Left renal pelvis (tissue), 4 donors: Measurements from ENCODE around the gene ASB2. TPM values are rescaled to one million over a fixed set of nuclear protein-coding genes. Genes with fewer than 3 reads are reported as not detected.

Source experiments
- DNase-seq, 4 donors: peaks; one replicate each; pipeline ENCODE4 v3.0.0-alpha.2; 2013; ENCODE audit warnings: low read depth in 4 of 4, low spot score in 3 of 4
- polyA plus RNA-seq, 4 donors: library from polyadenylated mRNA; unstranded; fragments of 120-200 nt; gene quantifications; one replicate each; pipeline ENCODE4 v1.2.1, GENCODE V29; 2013; ENCODE audit not compliant: insufficient read length in 4 of 4

The ASB2 gene
- polyA plus RNA-seq, 4 donors: 0.10 to 0.39 (median 0.33) TPM

DNA sequence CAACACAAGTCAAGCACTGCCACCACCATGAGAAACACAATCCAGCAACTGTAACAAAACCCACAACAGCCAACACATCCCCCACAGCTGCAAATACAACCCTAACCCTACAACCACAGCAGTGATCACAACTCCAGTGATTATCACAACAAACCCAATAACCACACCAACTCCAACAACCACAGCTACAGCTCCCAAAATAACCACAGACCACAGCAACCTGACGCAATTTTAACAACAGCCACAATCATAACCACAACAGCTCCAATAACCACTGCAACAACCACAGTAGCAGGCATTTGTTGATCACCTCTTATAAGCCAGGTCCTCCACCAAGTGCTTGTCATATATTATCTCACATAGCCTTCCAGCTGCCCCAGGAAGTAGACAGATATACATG is 91.4 kb downstream of the ASB2 start:
- no peak for DNase-seq

Other genes with a start within 250 kb of the ASB2 start
- 1 to 10 TPM; 1.1 to 5.0 (median 1.9) TPM for gene PRIMA1, start 188.1 kb downstream of the ASB2 start, polyA plus RNA-seq
- not detected for gene FAM181A, start 49.2 kb downstream of the ASB2 start, polyA plus RNA-seq
- not detected for gene CCDC197, start 20.7 kb upstream of the ASB2 start, polyA plus RNA-seq
- 1 to 10 TPM; 2.6 to 5.0 (median 4.5) TPM for gene OTUB2, start 49.8 kb upstream of the ASB2 start, polyA plus RNA-seq
- gene DDX24, start 104.6 kb upstream of the ASB2 start, polyA plus RNA-seq: 100 to 1,000 TPM; 121 to 173 (median 163) TPM
- 10 to 100 TPM; 21.7 to 36.1 (median 27.0) TPM for gene IFI27L1, start 104.7 kb upstream of the ASB2 start, polyA plus RNA-seq
- 10 to 100 TPM in 2 of 4 donors, 1 to 10 TPM in 2; 4.9 to 26.7 (median 8.2) TPM for gene IFI27, start 134.2 kb upstream of the ASB2 start, polyA plus RNA-seq
- 10 to 100 TPM; 22.2 to 36.9 (median 30.8) TPM for gene IFI27L2, start 153.0 kb upstream of the ASB2 start, polyA plus RNA-seq
- gene PPP4R4, start 197.8 kb upstream of the ASB2 start, polyA plus RNA-seq: under 1 TPM; 0.12 to 0.29 (median 0.18) TPM